Measurements from ENCODE around the gene MEPCE. TPM values are rescaled to one million over a fixed set of nuclear protein-coding genes. Genes with fewer than 3 reads are reported as not detected.

MEPCE gene
- total RNA-seq, 2 donors from 2014 or later = 32.9 to 48.0 TPM

GRCh38 chr7:100481466-100481865 is 51.8 kb downstream of the MEPCE start:
- peaks cover 4% of the 10 kb centered on the region for H3K4me1 ChIP-seq (ENCODE audit: control insufficient read depth, insufficient read depth, low read length)
- no peaks in the 10 kb centered on the region for H3K36me3 ChIP-seq (ENCODE audit: control insufficient read depth, insufficient read depth, low read length)
- H3K27ac Mint-ChIP-seq = no peak overlapping the region
- no peak for TF ChIP-seq CTCF (conservative IDR thresholded peaks at IDR 0.05)
- H3K4me3 Mint-ChIP-seq = no peak overlapping the region
- peaks cover 20% of the 10 kb centered on the region for H3K4me1 Mint-ChIP-seq
- no peaks in the 10 kb centered on the region for H3K27me3 Mint-ChIP-seq (ENCODE audit: insufficient read depth)
- no peak overlapping the region for H3K4me3 ChIP-seq (ENCODE audit: low read length)
- H3K9me3 ChIP-seq (ENCODE audit: control insufficient read depth, low read length) = no peaks in the 10 kb centered on the region
- no peak overlapping the region for H3K27ac ChIP-seq (ENCODE audit: low read depth, low read length)
- WGBS, 2 experiments (ENCODE audit: insufficient coverage in 1 of 2, insufficient read length in 1 of 2) = 86 to 100% methylated on average over 1 of the region's 1 CpG
- no peak for DNase-seq
- no peaks in the 10 kb centered on the region for H3K27me3 ChIP-seq (ENCODE audit: control insufficient read depth, insufficient read depth, low read length, poor library complexity, severe bottlenecking)
- no peaks in the 10 kb centered on the region for H3K9me3 Mint-ChIP-seq
- no peak overlapping the region for H3K9ac ChIP-seq (ENCODE audit: extremely low read depth, low read length, poor library complexity, severe bottlenecking)
- H3K36me3 Mint-ChIP-seq (ENCODE audit: low read depth) = no peaks in the 10 kb centered on the region

GRCh38 chr7:100482728-100483089 is 53.1 kb downstream of the MEPCE start:
- H3K9ac ChIP-seq (ENCODE audit: extremely low read depth, low read length, poor library complexity, severe bottlenecking) = no peak overlapping the region

DNA sequence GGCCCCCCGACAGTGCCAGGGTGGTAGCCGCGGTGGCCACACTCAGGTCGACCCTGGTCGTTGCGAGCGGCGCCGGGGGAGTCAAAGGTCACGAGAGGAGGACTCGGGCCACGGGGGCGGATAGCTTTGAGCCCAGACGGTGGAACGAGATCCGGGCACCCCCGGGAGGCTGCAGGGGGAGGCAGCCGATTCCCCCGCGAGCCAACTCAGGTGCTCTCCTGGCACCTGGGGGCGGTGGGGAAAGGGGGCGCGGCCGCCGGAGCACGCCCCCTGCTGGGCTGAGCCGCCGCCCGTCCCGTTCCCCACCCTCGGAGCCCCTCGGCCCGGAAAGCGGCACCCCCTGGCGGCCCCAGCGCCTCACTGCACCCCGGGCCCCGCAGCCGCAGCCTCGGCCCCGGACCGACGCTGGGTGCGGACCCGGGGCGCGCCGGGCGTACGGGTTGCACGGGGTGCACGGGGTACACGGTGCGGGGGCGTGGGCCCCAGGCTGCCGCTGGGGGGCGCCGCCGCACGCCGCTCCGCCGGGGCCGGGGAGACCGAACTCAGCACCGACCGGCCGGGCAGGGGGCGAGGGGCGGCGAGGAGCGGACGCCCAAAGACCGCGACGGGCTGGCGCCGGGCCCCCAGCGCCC is 53.6 kb downstream of the MEPCE start:
- TF ChIP-seq CTCF (conservative IDR thresholded peaks at IDR 0.05) = peak; percentile 94
- no peaks in the 10 kb centered on the region for H3K36me3 ChIP-seq (ENCODE audit: control insufficient read depth, insufficient read depth, low read length)
- Mint-ChIP-seq H3K4me3 (peak overlapping the region; percentile 65), H3K4me1 (peaks cover 17% of the 10 kb centered on the region), H3K27me3 (ENCODE audit: insufficient read depth) (no peaks in the 10 kb centered on the region), H3K9me3 (no peaks in the 10 kb centered on the region), H3K27ac (peak overlapping the region; percentile 75), H3K36me3 (ENCODE audit: low read depth) (peaks cover 7% of the 10 kb centered on the region)
- H3K27ac ChIP-seq (ENCODE audit: low read depth, low read length) = no peak overlapping the region
- peak overlapping the region; percentile 67 for H3K4me3 ChIP-seq (ENCODE audit: low read length)
- peaks cover 4% of the 10 kb centered on the region for H3K4me1 ChIP-seq (ENCODE audit: control insufficient read depth, insufficient read depth, low read length)
- 0 to 1% methylated on average over 21 to 79 of the region's 79 CpGs for WGBS, 2 experiments (ENCODE audit: insufficient coverage in 1 of 2, insufficient read length in 1 of 2)
- H3K9ac ChIP-seq (ENCODE audit: extremely low read depth, low read length, poor library complexity, severe bottlenecking) = no peak overlapping the region
- H3K27me3 ChIP-seq (ENCODE audit: control insufficient read depth, insufficient read depth, low read length, poor library complexity, severe bottlenecking) = no peaks in the 10 kb centered on the region
- H3K9me3 ChIP-seq (ENCODE audit: control insufficient read depth, low read length) = no peaks in the 10 kb centered on the region
- DNase-seq = peak; percentile 93

More at GRCh38 chr7:100482728-100483089, 53.1 kb downstream of the MEPCE start:
- Histone ChIP-seq H3K27ac (ENCODE audit: low read depth, low read length) (no peak overlapping the region), H3K27me3 (ENCODE audit: control insufficient read depth, insufficient read depth, low read length, poor library complexity, severe bottlenecking) (no peaks in the 10 kb centered on the region), H3K9me3 (ENCODE audit: control insufficient read depth, low read length) (no peaks in the 10 kb centered on the region), H3K36me3 (ENCODE audit: control insufficient read depth, insufficient read depth, low read length) (no peaks in the 10 kb centered on the region), H3K4me1 (ENCODE audit: control insufficient read depth, insufficient read depth, low read length) (peaks cover 4% of the 10 kb centered on the region), H3K4me3 (ENCODE audit: low read length) (peak overlapping the region; percentile 67)
- Mint-ChIP-seq H3K9me3 (no peaks in the 10 kb centered on the region), H3K27me3 (ENCODE audit: insufficient read depth) (no peaks in the 10 kb centered on the region), H3K4me1 (peaks cover 17% of the 10 kb centered on the region), H3K4me3 (peak overlapping the region; percentile 65), H3K36me3 (ENCODE audit: low read depth) (peaks cover 3% of the 10 kb centered on the region), H3K27ac (peak overlapping the region; percentile 75)
- WGBS, 2 experiments (ENCODE audit: insufficient coverage in 1 of 2, insufficient read length in 1 of 2) = 65 to 71% methylated on average over 14 of the region's 14 CpGs
- no peak for DNase-seq
- TF ChIP-seq CTCF (conservative IDR thresholded peaks at IDR 0.05) = no peak

Other genes starting within 250 kb of the MEPCE start
- gene PVRIG, start 209.9 kb upstream of the MEPCE start, total RNA-seq = not detected
- gene SPDYE3, start 122.1 kb upstream of the MEPCE start, total RNA-seq = not detected
- gene PILRB, start 71.7 kb upstream of the MEPCE start, total RNA-seq = 10 to 100 TPM; 51.9 to 84.4 TPM
- 10 to 100 TPM in 1 of 2 donors, 1 to 10 TPM in 1; 2.1 to 12.8 TPM for gene PILRA, start 56.3 kb upstream of the MEPCE start, total RNA-seq
- 1 to 10 TPM; 1.9 to 2.3 TPM for gene ZCWPW1, start 1.1 kb upstream of the MEPCE start, total RNA-seq
- 10 to 100 TPM; 43.8 to 65.6 TPM for gene PPP1R35, start 6.7 kb downstream of the MEPCE start, total RNA-seq
- gene SPACDR, start 34.4 kb downstream of the MEPCE start, total RNA-seq = 1 to 10 TPM; 1.3 to 1.5 TPM
- 10 to 100 TPM; 30.9 to 35.2 TPM for gene TSC22D4, start 49.4 kb downstream of the MEPCE start, total RNA-seq
- gene NYAP1, start 54.1 kb downstream of the MEPCE start, total RNA-seq = 1 to 10 TPM; 7.9 to 9.3 TPM
- gene AGFG2, start 109.4 kb downstream of the MEPCE start, total RNA-seq = 10 to 100 TPM in 1 of 2 donors, 1 to 10 TPM in 1; 8.5 to 28.9 TPM
- gene SAP25, start 144.1 kb downstream of the MEPCE start, total RNA-seq = 1 to 10 TPM; 5.8 to 6.3 TPM
- gene LRCH4, start 156.3 kb downstream of the MEPCE start, total RNA-seq = 10 to 100 TPM; 49.4 to 56.0 TPM
- 1 to 10 TPM; 1.3 to 3.0 TPM for gene FBXO24, start 156.5 kb downstream of the MEPCE start, total RNA-seq
- gene PCOLCE, start 172.5 kb downstream of the MEPCE start, total RNA-seq = 10 to 100 TPM; 17.5 to 37.7 TPM
- gene MOSPD3, start 182.7 kb downstream of the MEPCE start, total RNA-seq = 10 to 100 TPM; 19.8 to 25.5 TPM
- gene TFR2, start 211.7 kb downstream of the MEPCE start, total RNA-seq = 1 to 10 TPM; 1.4 to 2.1 TPM
- gene ACTL6B, start 226.6 kb downstream of the MEPCE start, total RNA-seq = not detected
- gene GNB2, start 243.9 kb downstream of the MEPCE start, total RNA-seq = 100 to 1,000 TPM; 197 to 230 TPM

Data from endodermal cell (in vitro differentiated cells).